K562 (cell line): ENCODE measurements around the gene C1orf94. TPM values are rescaled to one million over a fixed set of nuclear protein-coding genes. Genes with fewer than 3 reads are reported as not detected.

Source experiments
- ATAC-seq: fragments of 200-7000 bp; cut with Tn5 transposase; 3 replicates; pipeline ENCODE4 v1.9.1; 2020; ENCODE audit warnings: moderate library complexity
- BruUV-seq: library from RNA; stranded (reverse); fragments of 400-500 nt; replicated peaks from 2 replicates; lab custom pipeline; 2021; lab: Mats Ljungman, UMichigan
- CTCF ChIA-PET: fragments of 300-600 bp; formaldehyde crosslinking; extraction: SDS; loops from one replicate; lab custom pipeline; 2021; ENCODE audit warnings: low intra/inter-chr PET ratio; lab: Yijun Ruan, JAX
- POLR2A ChIA-PET: fragments of 300-600, 350-650 bp; sonication (Branson Sonifier 250); formaldehyde crosslinking; extraction: SDS; loops from one replicate; lab custom pipeline; 2021; ENCODE audit warnings: antibody characterized with exemption, inconsistent platforms; lab: Yijun Ruan, JAX
- DNase-seq, 4 experiments: peaks; one replicate each; pipeline versions ENCODE4 v3.0.0 to v3.0.0-alpha.2; 2011 to 2018; ENCODE audit warnings: low spot score in 3 of 4, mixed read lengths in 3 of 4; ENCODE audit errors: extremely low read depth in 1 of 4
- FAIRE-seq: peaks from 2 replicates; lab custom pipeline; 2011; peaks lifted over from hg19 to GRCh38; lab: Jason Lieb, UNC
- H2AFZ ChIP-seq: 2 replicates; pipeline ENCODE4 v1.6.0; 2011; ENCODE audit warnings: low read depth, low read length, control low read depth, inconsistent platforms
- H3K27ac ChIP-seq: fragments of 200-600 bp; 3 replicates; pipeline ENCODE4 v1.8.0; 2011; ENCODE audit warnings: low read depth, mild to moderate bottlenecking, control low read depth, inconsistent platforms, low read length, moderate library complexity, mixed read lengths; ENCODE audit errors: extremely low read depth
- H3K27me3 ChIP-seq, 2 experiments: fragments of 300-600 bp in 1 of 2; 2 replicates in 1 of 2; 3 replicates in 1 of 2; pipeline versions ENCODE4 v1.6.0 to v1.8.0; 2011; ENCODE audit warnings: inconsistent platforms in 2 of 2, low read length in 2 of 2, mild to moderate bottlenecking in 1 of 2, mixed read lengths in 1 of 2, moderate library complexity in 1 of 2; ENCODE audit not compliant: control insufficient read depth in 2 of 2, insufficient read depth in 2 of 2
- H3K36me3 ChIP-seq: fragments of 300-600 bp; 3 replicates; pipeline ENCODE4 v1.8.0; 2011; ENCODE audit warnings: mild to moderate bottlenecking, low read length, inconsistent platforms; ENCODE audit not compliant: control insufficient read depth, insufficient read depth
- H3K4me1 ChIP-seq, 2 experiments: fragments of 200-600 bp in 1 of 2; replicated peaks in 1 of 2; 2 replicates in 1 of 2; 3 replicates in 1 of 2; pipeline versions ENCODE4 v1.5.1 to v1.8.0; 2011; ENCODE audit warnings: inconsistent platforms in 2 of 2, low read length in 2 of 2, mild to moderate bottlenecking in 1 of 2, mixed read lengths in 1 of 2, moderate library complexity in 1 of 2; ENCODE audit not compliant: control insufficient read depth in 2 of 2, insufficient read depth in 2 of 2
- H3K4me2 ChIP-seq: 2 replicates; pipeline ENCODE4 v1.6.1; 2011; ENCODE audit warnings: low read length, control low read depth, inconsistent platforms, mixed read lengths; ENCODE audit not compliant: insufficient read depth
- H3K4me3 ChIP-seq: fragments of 200-600 bp; sonication (generic), shearing (Covaris generic); 2 replicates; pipeline ENCODE4 v1.5.1; 2016; ENCODE audit warnings: control low read depth, inconsistent platforms
- H3K79me2 ChIP-seq: fragments of 200-600 bp; 3 replicates; pipeline ENCODE4 v1.8.0; 2011; ENCODE audit warnings: low read length, inconsistent platforms; ENCODE audit not compliant: control insufficient read depth, insufficient read depth
- H3K9ac ChIP-seq, 2 experiments: 2 replicates each; pipeline versions ENCODE4 v1.6.0 to v1.6.1; 2011; ENCODE audit warnings: low read depth in 2 of 2, low read length in 2 of 2, control low read depth in 1 of 2, inconsistent platforms in 1 of 2, mild to moderate bottlenecking in 1 of 2, mixed read lengths in 1 of 2; ENCODE audit not compliant: insufficient read depth in 1 of 2
- H3K9me1 ChIP-seq: one replicate; pipeline ENCODE4 v1.6.0; 2011; ENCODE audit warnings: inconsistent platforms, mild to moderate bottlenecking, low read length, moderate library complexity; ENCODE audit not compliant: control insufficient read depth, insufficient read depth
- H3K9me3 ChIP-seq: replicated peaks from 2 replicates; pipeline ENCODE4 v1.5.1; 2011; ENCODE audit warnings: low read depth, low read length, inconsistent platforms; ENCODE audit not compliant: control insufficient read depth, insufficient read depth
- H4K20me1 ChIP-seq: replicated peaks from 2 replicates; pipeline ENCODE4 v1.6.1; 2011; ENCODE audit warnings: low read length, inconsistent platforms, mixed read lengths; ENCODE audit not compliant: control insufficient read depth, insufficient read depth
- GTF2A2 ChIP-seq: IDR thresholded peaks from 2 replicates; pipeline ENCODE4 v1.6.1; 2016; ENCODE audit warnings: mild to moderate bottlenecking, missing genetic modification characterization, missing compliant biosample characterization
- KAT2B ChIP-seq: IDR thresholded peaks from one replicate; pipeline ENCODE4 v1.6.1; 2012; ENCODE audit warnings: low read depth, mild to moderate bottlenecking, control low read depth, inconsistent platforms, low read length, moderate library complexity
- KLF10 ChIP-seq: fragments of 250-450 bp; sonication (Bioruptor Pico); IDR thresholded peaks from 2 replicates; pipeline ENCODE4 v1.6.1; 2021; ENCODE audit warnings: matching md5 sums
- RCOR1 ChIP-seq, 2 experiments: IDR thresholded peaks; 2 replicates each; pipeline ENCODE4 v1.6.1; 2012; ENCODE audit warnings: low read depth in 2 of 2, low read length in 2 of 2, borderline replicate concordance in 1 of 2, improper control_type of control experiment in 1 of 2
- SREBF1 ChIP-seq: fragments of 150-350 bp; IDR thresholded peaks from 2 replicates; pipeline ENCODE4 v1.6.1; 2014; ENCODE audit warnings: antibody characterized with exemption, low read depth, low read length, borderline replicate concordance
- ZFX ChIP-seq: sonication (generic); formaldehyde crosslinking; IDR thresholded peaks from 2 replicates; pipeline ENCODE4 v1.8.0; 2022; ENCODE audit warnings: mild to moderate bottlenecking, missing genetic modification reagents, moderate library complexity
- WGBS: fragments of 100-300 bp; shearing (Covaris generic); methylation state at CpG from one replicate; pipeline ENCODE4 v1.1.6; 2016; ENCODE audit warnings: low coverage, mixed read lengths; ENCODE audit not compliant: insufficient coverage; ENCODE audit errors: missing lambda C conversion rate; 5-methylcytosine and 5-hydroxymethylcytosine counted together
- in situ Hi-C: fragments of 300-500 bp; cut with MboI; formaldehyde crosslinking; loops from 4 replicates; pipeline ENCODE4 v1.15.0; 2018; ENCODE audit warnings: inconsistent platforms, mixed read lengths
- intact Hi-C: fragments of 100-400 bp; cut with micrococcal nuclease; formaldehyde crosslinking; loops from 2 replicates; pipeline ENCODE4 v1.14.2; 2022
- polyA plus RNA-seq, 8 experiments: library from polyadenylated mRNA; depleted of rRNA in 4 of 8; stranded (reverse) in 5 of 8; unstranded in 3 of 8; fragments of >200 nt; fragmentation: Nextera tagmentation in 2 of 8; fragmentation: Illumina TruSeq in 1 of 8; extraction: Ambion mirVana in 2 of 8; extraction: Trizol in 1 of 8; gene quantifications; 2 replicates each; pipeline versions ENCODE4 v1.2.1 to v1.2.3, GENCODE V29; 2011 to 2014; ENCODE audit warnings: inconsistent platforms in 1 of 8, missing spikeins in 1 of 8
- total RNA-seq, 7 experiments: library from RNA; depleted of rRNA in 6 of 7; stranded (reverse); fragments of >200 nt in 6 of 7; fragmentation: Illumina TruSeq in 2 of 7; extraction: Trizol in 2 of 7; gene quantifications; 2 replicates each; pipeline versions ENCODE4 v1.2.1 to v1.2.3, GENCODE V29; 2011 to 2021; ENCODE audit warnings: low replicate concordance in 1 of 7
- TF ChIP-seq, protein P1 (sequence below): sonication (generic); formaldehyde crosslinking; IDR thresholded peaks from 2 replicates; pipeline ENCODE4 v1.9.0; 2022; ENCODE audit warnings: mild to moderate bottlenecking, missing genetic modification reagents
- TF ChIP-seq, protein P2 (sequence below): fragments of 450-650 bp; formaldehyde crosslinking; IDR thresholded peaks from 2 replicates; pipeline ENCODE4 v1.4.0; 2020; ENCODE audit warnings: mild to moderate bottlenecking, moderate library complexity

Gene C1orf94
- total and polyA plus RNA-seq, 9 of the 15 experiments (the other 6 are each of a cell fraction or from before 2014, with no cell fraction given): not detected

DNA sequence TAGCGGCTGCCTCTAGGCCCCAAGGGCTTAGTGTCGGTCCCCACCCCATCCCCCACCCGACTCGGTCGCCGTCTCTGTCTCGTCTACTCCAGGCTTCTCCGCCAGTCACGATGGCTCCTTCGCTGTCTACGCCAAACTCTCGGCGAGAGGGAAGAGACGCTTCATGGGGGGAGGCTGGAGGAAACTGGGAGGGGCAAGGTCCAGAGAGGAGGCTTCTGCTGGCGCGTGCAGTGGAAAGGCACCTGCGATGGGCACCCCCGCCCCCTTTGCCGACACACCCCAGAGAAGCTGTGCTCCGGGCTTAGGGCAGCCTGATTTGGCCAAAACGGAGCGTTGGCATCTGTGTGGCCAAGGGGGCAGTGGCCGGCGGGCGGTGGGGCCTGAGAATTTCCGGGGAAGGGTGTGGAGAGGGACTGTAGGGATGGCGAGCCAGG, 10.5 kb upstream of the C1orf94 start (continued):
- TF ChIP-seq KAT2B: no peak
- TF ChIP-seq GTF2A2 (tag): no peak
- no peak for TF ChIP-seq RCOR1 (IDR thresholded peaks at IDR 0.05; ENCODE audit: borderline replicate concordance in 1 of 2, low read depth in 2 of 2, low read length in 2 of 2)
- no peak for TF ChIP-seq ZFX (CRISPR knock-in tag)
- TF ChIP-seq KLF10 (CRISPR knock-in tag): no peak
- TF ChIP-seq, protein P1, sequence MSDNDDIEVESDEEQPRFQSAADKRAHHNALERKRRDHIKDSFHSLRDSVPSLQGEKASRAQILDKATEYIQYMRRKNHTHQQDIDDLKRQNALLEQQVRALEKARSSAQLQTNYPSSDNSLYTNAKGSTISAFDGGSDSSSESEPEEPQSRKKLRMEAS (CRISPR knock-in tag): no peak
- TF ChIP-seq SREBF1: no peak

DNA sequence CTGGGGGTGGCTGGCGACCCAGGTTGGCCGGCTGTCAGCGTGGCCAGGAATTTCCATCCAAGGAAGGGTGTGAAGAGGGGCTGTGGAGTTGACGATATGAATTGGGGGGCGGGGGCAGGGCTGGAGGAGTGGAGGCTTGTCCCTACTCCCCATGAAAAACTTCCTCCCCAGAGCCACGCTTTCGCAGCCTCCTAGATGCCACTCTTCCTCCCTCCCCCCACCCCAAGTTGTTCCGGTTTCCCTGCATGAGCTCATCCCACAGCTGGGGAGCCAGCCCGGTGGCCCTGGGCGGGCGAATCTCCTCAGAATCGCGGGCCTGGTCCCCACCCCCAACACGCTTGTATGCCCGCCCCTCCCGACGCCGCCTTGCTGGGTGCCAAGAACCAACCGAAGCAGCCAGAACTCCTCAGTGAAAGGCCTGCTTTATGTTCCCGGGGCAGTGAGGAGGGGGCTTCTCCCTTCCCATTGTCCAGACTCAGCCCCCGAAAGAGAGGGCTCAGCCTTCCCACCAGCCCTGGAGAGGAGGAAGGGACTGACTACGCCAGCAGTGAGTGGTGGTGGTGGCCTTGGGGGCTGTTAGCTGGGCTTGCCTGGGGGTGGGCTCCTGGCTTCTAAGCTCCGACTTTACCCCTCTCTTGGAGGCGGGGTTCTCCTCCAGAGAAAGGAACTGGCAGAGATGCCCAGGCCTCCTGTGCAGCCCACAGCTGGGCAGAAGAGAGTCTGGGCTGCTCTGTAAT, 9.9 kb upstream of the C1orf94 start:
- Histone ChIP-seq H3K4me2 (no peak overlapping the region), H3K79me2 (no peaks in the 10 kb centered on the region), H2AFZ (no peak overlapping the region), H3K9me1 (no peaks in the 10 kb centered on the region), H3K36me3 (no peaks in the 10 kb centered on the region), H3K4me1 (peaks cover 0 to 10% of the 10 kb centered on the region in 2 experiments; a peak in 2 of 5 replicates), H3K27ac (no peak overlapping the region), H3K4me3 (no peak overlapping the region), H3K27me3 (peaks cover 2 to 18% of the 10 kb centered on the region in 2 experiments; a peak in 4 of 5 replicates), H4K20me1 (no peaks in the 10 kb centered on the region), H3K9me3 (no peaks in the 10 kb centered on the region), H3K9ac (no peak overlapping the region)
- FAIRE-seq: no peak
- DNase-seq: no peak
- intact Hi-C loops: no loop called here
- ChIA-PET POLR2A (no interaction called here), CTCF (no interaction called here)
- ATAC-seq: no peak
- TF ChIP-seq, protein P2, sequence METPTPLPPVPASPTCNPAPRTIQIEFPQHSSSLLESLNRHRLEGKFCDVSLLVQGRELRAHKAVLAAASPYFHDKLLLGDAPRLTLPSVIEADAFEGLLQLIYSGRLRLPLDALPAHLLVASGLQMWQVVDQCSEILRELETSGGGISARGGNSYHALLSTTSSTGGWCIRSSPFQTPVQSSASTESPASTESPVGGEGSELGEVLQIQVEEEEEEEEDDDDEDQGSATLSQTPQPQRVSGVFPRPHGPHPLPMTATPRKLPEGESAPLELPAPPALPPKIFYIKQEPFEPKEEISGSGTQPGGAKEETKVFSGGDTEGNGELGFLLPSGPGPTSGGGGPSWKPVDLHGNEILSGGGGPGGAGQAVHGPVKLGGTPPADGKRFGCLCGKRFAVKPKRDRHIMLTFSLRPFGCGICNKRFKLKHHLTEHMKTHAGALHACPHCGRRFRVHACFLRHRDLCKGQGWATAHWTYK (CRISPR knock-in tag): no peak
- in situ Hi-C loops: no loop called here
- BruUV-seq: no TSS peak
- WGBS: under 1% methylated on average over 19 of the region's 24 CpGs
